NCI-H82 treated with DMSO at 0.1 percent for 48 hours (cell line): ENCODE measurements around the gene ADSS1.
"Not testable (repeated sequence)": the region's sequence is repeated elsewhere in the genome, so short reads cannot be mapped to it uniquely, and the experiment has no call there.

ENCODE experiments used
- DNase-seq: peaks from one replicate; lab custom pipeline; 2025; ENCODE audit not compliant: unreplicated experiment; lab: John Stamatoyannopoulos, UW

Gene ADSS1

GRCh38 chr14:104714066-104714465, 10.0 kb upstream of the ADSS1 start:
- DNase-seq: no peak

DNA sequence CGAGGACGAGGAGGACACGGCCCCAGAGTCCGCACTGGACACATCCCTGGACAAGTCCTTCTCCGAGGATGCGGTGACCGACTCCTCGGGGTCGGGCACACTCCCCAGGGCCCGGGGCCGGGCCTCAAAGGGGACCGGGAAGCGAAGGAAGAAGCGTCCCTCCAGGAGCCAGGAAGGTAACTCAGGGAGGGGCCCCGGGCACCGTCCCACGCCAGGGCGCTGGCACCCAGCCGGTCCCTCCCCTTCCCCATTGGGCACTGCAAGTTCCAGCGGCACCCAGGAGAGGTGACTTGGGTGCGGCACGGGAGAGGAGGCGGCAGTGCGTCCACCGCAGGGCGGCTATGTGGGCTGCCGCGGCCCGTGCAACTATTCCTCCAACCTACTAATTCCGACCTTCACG, 9.3 kb upstream of the ADSS1 start:
- no peak for DNase-seq

- DNase-seq: no peak
Measured at GRCh38 chr14:104715416-104715815, 8.6 kb upstream of the ADSS1 start.

- DNase-seq: no peak
Measured at GRCh38 chr14:104715871-104716270, 8.2 kb upstream of the ADSS1 start.

DNA sequence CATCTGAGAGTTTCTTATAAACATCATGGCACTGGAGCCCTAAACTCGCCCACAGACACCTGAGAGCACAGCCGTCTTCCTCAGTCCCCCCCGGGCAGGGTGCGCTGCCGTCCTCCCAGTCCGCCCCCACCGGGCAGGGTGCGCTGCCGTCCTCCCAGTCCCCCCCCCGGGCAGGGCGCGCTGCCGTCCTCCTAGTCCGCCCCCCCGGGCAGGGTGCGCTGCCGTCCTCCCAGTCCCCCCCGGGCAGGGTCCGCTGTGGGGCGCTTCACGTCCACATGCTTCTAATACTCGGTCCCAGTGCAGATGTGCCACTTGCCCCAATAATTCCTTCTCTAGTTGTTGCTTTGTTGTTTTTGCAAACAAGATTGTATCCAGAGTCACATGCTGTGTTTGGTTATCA, 6.9 kb upstream of the ADSS1 start:
- DNase-seq: no peak

GRCh38 chr14:104717646-104718045, 6.4 kb upstream of the ADSS1 start:
- no peak for DNase-seq

GRCh38 chr14:104718147-104718546, 5.9 kb upstream of the ADSS1 start:
- no peak for DNase-seq

- no peak for DNase-seq
Measured at GRCh38 chr14:104718871-104719270, 5.2 kb upstream of the ADSS1 start.

DNA sequence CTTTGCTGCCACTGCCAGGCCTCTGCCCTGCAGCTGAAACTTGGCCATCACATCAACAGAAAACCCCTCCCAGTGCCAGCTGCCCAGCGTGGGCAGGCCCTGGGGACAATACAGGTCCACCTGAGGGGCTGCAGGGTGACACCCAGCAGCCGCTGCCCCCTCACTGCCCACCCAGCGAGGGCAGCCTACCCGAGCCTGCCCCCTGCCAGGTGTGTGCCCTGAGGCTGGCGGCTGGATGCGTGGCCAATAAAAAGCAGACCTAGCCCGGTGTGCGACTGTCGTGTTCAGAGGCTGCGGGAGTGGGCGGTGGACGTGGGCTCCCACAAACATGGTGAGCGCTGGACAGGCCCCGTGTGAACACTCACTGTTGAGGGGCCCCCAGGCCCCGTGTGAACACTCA, 4.7 kb upstream of the ADSS1 start:
- no peak for DNase-seq

DNA sequence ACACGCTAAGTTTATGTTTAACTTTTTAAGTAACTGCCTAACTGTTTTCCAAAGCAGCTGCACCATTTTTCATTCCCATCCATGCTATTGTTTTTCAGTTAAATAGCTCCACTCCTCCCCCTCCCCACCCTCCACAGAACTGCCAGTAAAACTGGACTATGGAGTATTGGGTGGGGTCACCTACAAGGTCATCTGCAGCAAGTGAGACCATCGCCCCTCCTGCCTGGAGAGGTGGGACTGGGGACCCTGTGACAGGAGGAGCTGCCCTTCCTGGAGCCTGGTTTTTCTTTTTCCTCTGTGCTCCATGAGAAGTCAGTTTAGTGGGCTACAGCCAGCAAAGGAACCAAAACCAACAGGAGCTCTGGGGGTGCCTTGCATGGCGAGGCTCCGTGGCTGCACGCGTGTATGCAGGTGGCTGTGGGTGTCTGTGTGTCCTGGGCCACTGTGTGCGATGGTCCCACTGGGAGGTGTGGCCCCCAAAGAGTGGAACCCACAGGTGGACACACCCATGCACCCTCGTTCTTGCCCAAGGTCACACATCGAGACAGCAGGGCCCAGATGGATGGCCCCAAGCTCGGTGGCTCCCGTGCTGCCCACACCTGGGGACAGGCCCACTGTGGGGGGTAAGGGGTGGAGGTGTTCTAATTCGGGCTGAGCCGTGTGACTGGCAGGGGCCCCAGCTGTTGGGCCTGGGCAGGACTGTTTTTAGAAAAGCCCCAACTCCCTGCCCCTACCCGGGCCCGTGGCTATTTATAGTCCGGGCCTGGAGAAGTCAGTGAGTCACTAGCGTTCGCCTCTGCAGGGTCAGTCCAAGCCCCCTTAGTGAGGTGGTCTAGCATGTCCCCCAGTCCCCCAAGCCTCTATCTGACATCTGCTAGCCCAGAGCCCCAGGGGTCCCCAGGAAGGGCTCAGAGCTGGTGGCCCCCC, 2.3 kb upstream of the ADSS1 start:
- DNase-seq: no peak

DNA sequence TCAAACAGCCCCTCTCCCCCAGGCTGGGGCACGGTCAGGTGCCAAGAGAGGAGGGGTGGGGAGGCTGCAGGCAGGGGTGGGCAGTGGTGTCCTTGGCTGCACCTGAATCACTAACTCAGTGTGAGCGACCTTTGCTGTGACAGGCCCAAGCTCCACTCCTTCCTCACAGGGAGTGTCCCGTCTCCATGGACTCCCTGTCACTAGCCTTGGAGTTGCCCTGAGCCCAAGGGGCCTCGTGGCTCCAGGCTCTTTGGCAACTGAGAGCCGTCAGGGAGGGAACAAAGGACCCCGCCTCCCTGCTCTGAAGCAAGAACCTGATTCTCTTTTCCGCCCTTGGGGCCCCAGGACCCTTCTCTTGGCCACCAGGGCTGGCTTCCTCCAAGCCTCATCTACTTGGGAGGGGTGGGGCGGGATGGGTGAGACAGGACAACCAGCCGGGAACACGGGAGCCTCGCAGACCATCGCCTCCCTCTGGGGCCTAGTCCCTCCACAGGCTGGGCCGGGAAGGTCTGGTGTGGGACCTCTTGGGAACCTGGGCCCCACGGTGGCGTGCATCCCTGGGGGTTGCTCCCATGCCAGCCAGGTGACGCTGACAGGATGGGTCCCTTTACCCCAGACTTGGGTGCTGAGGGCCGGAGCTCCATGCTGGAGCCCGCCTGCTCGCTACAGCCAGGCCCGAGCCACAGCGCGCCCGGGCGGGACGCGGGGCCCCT, 935 bp upstream of the ADSS1 start:
- DNase-seq: no peak

DNA sequence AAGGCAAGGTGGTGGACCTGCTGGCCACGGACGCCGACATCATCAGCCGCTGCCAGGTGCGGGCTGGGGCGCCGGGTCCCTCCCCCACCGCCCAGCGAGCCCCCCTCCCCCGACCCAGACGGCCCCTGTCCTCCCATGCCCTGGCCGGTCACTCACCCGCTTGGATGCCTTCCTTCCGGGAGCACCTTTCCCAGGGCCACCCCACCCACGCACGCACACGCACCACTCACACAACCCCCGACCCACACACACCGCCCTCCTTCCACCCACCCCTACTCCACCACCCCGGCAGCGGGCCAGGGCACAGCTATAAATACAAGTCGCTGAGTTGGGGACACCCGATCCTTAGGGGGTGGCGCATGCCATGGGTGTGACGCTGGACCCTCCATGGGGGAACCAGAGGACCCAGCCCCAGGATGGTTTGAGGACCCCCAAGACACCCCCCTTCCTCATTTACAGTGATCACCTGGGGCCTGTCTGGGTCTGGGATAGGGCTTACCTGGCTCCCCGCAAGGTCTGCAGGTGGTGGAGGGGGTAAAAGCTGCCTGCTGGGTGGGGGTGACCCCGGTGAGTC, 465 bp downstream of the ADSS1 start:
- no peak for DNase-seq

- DNase-seq: no peak
Measured at GRCh38 chr14:104724981-104725771, 1.1 kb downstream of the ADSS1 start.

DNA sequence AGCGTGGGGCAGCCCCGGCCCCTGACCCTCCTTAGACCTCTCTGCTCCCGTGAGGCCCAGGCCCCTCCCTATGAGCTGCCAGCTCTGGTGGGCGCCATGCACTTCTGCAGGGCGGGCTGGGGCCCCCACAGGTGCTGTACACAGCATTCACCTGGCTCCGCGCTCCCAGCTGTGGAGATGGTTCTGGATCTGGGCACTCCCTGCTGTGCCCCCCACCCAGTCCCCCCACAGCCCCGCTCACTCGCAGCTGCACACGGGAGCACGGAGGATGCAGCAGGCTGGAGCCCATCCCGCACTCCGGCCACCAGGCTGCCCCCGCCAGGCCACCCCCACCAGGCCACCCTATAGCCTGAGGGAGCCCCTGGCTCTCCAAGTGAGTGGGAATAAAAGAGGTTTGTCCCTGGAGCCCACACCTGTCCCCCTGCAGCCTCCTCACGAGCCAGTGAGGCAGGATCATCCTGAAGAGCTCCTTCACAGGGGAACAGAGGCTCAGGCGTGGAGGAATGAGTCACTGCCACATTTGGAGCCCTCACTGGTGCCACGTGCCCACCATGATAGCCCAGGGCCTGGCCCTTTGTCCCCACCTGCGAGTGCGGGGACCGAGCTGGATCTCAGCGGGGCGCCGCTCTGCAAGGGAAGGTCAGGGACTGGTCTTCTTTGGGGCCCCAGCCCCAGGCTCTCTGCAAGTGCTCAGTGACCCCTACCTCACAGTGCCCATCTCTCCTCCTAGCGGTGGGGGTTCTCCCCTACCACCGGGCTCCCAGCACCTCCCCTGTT, 1.9 kb downstream of the ADSS1 start:
- no peak for DNase-seq

GRCh38 chr14:104726600-104727451, 2.8 kb downstream of the ADSS1 start:
- no peak for DNase-seq

DNA sequence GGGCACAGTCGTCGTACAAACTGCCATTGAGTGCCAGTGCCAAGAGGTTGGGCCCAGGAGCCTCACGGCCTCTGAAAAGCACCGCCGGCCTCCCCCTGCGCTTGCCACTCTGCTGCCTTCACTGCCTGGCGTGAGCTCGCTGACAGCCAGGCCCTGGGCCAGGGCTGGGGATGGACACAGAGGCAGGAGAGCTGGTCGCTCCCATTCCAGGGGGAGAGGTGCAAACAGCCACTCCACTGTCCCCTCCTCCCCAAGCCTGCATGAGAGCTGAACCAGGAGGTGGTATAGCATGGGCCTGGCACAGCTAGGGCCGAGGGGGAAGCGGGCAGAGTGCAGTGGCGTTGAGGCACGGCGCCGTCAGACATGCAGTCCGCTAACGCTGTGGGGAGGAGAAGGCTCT, 4.6 kb downstream of the ADSS1 start:
- DNase-seq: no peak

DNA sequence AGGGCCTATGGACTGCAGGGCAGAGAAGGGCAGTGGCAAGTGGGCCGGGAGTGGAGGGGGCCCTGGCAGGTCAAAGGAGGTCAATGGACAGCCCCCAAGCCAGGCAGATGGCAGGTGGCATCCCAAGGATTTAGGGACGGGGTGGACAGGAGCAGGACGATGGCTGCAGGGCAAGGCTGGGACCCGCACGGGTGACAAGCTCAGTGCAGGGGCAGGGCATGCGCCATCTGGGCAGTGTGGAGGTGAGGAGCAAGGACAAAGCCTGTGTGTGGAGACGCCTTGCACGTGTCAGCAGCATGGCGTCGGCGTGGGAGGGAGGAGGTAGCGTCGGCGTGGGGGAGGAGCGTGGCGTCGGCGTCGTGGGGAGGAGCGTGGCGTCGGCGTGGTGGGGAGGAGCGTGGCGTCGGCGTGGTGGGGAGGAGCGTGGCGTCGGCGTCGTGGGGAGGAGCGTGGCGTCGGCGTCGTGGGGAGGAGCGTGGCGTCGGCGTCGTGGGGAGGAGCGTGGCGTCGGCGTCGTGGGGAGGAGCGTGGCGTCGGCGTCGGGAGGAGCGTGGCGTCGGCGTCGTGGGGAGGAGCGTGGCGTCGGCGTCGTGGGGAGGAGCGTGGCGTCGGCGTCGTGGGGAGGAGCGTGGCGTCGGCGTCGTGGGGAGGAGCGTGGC, 5.3 kb downstream of the ADSS1 start:
- not testable (repeated sequence) for DNase-seq

GRCh38 chr14:104729835-104730181, 5.8 kb downstream of the ADSS1 start:
- no peak for DNase-seq

- no peak for DNase-seq
Measured at GRCh38 chr14:104730487-104730886, 6.5 kb downstream of the ADSS1 start.
